Stimulated activated CD4-positive, alpha-beta T cell treated with anti-CD3 and anti-CD28 coated beads, Interleukin-12 subunit alpha, Interleukin-12 subunit beta, amount 100 ng/mL, for 24 hours (primary cell): ENCODE results near the gene MCCC2.
"Not testable (repeated sequence)": the region's sequence is repeated elsewhere in the genome, so short reads cannot be mapped to it uniquely, and the experiment has no call there.

Source experiments
- DNase-seq, 2 experiments: peaks; one replicate each; pipeline ENCODE4 v3.0.0-alpha.2; 2020; ENCODE audit warnings: low read depth in 2 of 2

Gene MCCC2

GRCh38 chr5:71597001-71597400, 9.9 kb downstream of the MCCC2 start:
- no peak for DNase-seq

DNA sequence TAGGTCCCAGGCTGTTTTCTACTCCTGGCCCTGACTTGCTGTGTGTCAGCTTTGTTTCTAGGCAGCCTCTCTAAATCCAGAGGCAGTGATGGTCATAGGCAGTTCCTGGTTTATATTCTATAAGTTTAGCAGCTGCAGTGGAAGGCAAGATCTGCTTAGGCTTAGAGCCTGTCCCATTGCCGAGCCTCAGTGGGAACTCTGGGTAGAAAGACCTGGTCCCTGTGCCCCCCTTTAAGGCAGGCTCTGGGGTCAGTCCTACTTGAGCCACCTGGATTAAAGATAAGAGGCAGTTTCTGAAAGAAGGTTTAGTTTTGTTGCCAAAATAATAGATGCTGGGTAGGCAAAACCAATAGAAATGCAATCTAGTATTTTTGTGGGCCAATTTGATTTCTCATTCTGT, 13.6 kb downstream of the MCCC2 start:
- DNase-seq = no peak

- peak; percentile 44 to 52 for DNase-seq
Observed at GRCh38 chr5:71601222-71602026, 14.3 kb downstream of the MCCC2 start.

DNA sequence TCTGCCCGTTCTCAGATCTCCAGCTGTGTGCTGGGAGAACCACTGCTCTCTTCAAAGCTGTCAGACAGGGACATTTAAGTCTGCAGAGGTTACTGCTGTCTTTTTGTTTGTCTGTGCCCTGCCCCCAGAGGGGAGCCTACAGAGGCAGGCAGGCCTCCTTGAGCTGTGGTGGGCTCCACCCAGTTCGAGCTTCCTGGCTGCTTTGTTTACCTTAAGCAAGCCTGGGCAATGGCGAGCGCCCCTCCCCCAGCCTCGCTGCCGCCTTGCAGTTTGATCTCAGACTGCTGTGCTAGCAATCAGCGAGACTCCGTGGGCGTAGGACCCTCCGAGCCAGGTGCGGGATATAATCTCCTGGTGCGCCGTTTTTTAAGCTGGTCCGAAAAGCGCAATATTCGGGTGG, 22.8 kb downstream of the MCCC2 start:
- DNase-seq = not testable (repeated sequence)

GRCh38 chr5:71615809-71616208, 28.7 kb downstream of the MCCC2 start:
- DNase-seq = no peak

DNA sequence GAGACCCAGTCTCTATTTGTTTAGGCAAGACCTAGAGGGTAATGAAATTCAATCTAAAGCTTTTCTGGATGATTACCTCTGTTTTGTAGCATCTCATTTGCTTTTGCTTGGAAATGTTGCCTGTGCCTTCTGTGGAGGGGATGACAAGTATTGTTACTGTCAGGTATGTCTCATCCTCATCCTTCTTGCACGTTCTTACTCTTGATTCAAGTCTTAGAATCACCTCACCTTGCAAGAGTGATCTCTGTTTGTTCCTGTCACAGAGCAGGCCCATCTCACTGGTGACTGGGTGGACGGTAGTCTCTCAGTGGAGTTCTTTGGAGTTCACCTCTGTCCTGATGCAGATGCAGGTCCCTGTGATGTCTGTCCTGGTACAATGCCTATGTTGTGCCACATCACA, 33.5 kb downstream of the MCCC2 start:
- no peak for DNase-seq

DNA sequence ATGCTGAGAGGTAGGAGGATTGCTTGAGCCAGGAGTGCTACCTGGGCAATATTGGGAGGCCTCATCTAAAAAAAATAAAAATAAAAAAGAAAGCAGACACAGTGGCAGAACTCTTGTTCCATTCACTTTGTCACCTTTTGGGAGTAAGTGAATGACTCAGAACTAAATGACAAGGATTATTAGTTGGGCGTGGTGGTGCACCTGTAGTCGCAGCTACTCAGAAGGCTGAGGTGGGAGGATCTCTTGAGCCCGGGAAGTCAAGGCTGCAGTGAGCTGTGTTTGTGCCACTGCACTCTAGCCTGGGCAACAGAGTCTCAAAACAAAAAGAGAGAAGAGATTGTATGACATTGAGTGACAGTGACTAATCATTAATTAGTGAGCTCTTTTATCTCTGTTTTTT, 34.1 kb downstream of the MCCC2 start:
- no peak for DNase-seq

DNA sequence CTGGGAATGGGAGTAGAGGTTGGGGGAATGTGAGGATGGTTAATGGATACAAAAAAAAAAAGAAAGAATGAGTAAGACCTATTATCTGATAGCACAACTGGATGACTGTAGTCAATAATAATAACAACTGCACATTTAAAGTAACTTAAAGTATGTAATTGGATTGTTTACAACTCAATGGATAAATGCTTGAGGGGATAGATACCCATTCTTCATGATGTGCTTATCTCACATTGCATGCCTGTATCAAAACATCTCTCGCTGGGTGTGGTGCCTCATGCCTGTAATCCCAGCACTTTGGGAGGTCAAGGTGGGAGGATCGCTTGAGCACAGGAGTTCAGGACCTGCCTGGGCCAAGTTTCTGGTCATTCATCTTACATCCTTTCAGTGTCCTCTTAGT, 34.6 kb downstream of the MCCC2 start:
- DNase-seq = no peak

- no peak for DNase-seq
Observed at GRCh38 chr5:71623221-71623794, 36.2 kb downstream of the MCCC2 start.

DNA sequence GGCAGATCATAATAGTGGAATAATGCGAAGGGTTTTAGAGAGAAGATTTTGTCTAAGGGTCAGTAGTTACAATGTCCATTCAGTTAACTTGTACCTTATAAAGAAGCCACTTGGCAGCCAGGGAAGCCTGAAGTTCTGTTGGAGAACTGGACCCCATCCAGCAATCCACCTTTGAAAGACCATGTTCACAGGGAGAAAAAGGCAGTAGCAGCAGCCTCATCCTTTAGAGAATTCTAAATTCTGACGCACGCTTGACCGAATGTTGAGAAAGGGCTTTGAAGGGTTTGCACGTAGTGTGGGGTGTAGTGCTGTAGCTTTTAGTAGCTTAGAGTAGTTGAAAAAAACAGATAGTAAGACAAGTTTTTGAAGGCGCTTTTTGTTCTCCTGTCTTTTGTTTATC, 42.8 kb downstream of the MCCC2 start:
- no peak for DNase-seq

- no peak for DNase-seq
Observed at GRCh38 chr5:71631070-71631469, 43.9 kb downstream of the MCCC2 start.

- DNase-seq = no peak
Observed at GRCh38 chr5:71632168-71632567, 45.0 kb downstream of the MCCC2 start.

- DNase-seq = no peak
Observed at GRCh38 chr5:71633255-71634155, 46.4 kb downstream of the MCCC2 start.

GRCh38 chr5:71637133-71637532, 50.0 kb downstream of the MCCC2 start:
- no peak for DNase-seq

- DNase-seq = no peak
Observed at GRCh38 chr5:71640408-71640807, 53.3 kb downstream of the MCCC2 start.

DNA sequence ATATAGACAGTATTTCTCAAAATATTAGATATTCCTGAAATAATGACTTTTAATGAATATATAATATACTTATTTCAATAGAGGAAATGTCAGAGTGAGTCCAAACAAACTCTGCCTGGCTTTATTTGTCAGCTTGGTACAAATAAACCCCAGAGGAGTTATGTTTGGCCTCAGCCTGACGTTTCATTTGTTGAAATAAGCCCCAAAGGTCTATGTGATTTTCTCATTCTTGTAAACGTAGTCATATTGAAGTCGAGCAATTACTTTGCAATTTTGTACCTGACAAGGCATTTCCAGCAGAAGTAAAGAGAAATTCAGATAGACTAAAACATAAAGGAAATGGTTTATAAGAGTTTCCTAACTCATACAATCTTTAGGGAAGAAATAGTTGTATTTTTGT, 57.9 kb downstream of the MCCC2 start:
- DNase-seq = no peak

- not testable (repeated sequence) for DNase-seq
Observed at GRCh38 chr5:71650940-71651339, 63.8 kb downstream of the MCCC2 start.

GRCh38 chr5:71651579-71651978, 64.4 kb downstream of the MCCC2 start:
- peak; percentile 13 to 29 for DNase-seq

- DNase-seq = no peak
Observed at GRCh38 chr5:71652349-71652748, 65.2 kb downstream of the MCCC2 start.

- no peak for DNase-seq
Observed at GRCh38 chr5:71652803-71653543, 65.8 kb downstream of the MCCC2 start.

DNA sequence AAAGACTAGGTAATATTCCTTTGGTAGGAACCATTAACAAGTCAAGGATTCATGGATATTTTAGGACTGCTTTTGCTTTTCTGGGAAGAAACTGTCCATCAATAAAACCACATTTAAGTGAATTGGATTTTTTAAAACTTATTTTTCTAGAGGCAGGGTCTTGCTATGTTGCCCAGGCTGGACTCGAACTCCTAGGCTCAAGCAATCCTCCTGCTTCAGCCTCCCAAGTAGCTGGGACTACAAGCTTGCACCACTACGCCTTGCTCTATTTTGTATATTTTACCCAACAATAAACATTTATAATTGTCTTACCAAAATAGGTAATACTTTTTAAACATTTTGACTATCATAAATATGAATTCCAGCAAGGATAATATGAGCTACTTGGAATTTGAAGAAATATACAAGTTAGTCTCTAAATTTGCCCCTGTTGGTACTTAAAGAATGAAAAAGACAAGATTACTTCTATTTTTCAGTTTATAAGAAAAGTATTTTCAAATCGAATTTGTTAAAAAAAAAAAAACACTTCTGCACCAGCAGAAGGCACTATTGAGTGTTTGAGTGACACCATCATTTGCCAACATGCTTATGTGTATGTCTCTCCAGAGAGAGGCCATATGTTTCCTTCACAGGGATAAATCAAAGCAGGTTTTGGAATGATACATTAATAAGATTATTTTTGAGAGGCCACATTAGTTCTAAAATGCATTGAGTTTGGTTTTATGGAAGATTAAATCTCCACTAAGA, 71.9 kb downstream of the MCCC2 start:
- DNase-seq = no peak
